HG03342 (cell line): ENCODE data around the gene FIP1L1.
"Not testable (repeated sequence)": the region's sequence is repeated elsewhere in the genome, so short reads cannot be mapped to it uniquely, and the experiment has no call there.

Experiments used
- ATAC-seq: cut with Tn5 transposase; IDR thresholded peaks from one replicate; pipeline ENCODE4 v1.9.1; 2021; ENCODE audit warnings: mild to moderate bottlenecking, moderate library complexity; ENCODE audit not compliant: unreplicated experiment

The FIP1L1 gene

DNA sequence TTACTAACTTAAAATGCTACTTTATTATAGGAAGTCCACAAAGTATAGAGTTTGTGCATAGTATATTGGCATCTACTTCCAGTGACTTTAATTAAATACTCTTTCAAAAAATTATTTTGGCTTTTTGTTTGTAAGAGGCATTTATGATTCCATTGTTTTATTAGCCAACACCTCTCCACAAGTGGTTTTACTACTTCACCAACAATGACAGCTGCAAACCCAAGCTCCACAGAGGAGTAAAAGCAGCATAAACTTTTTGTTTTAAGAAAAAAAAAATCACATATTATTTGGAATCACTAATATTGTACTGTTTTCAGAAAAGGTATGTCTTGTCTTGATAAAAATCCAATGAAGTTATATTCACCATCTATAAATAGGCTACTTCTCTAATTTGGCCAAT, 88.5 kb downstream of the FIP1L1 start:
- ATAC-seq, result no peak

DNA sequence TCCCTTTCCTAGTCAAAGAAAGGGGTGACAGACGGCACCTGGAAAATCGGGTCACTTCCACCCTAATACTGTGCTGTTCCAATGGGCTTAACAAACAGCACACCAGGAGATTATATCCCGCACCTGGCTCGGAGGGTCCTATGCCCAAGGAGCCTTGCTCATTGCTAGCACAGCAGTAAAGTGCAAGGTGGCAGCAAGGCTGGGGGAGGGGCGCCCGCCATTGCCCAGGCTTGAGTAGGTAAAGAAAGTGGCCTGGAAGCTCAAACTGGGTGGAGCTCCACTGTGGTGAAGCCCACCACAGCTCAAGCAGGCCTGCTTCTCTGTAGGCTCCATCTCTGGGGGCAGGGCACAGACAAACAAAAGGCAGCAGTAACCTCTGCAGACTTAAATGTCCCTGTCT, 89.1 kb downstream of the FIP1L1 start:
- not testable (repeated sequence) for ATAC-seq

DNA sequence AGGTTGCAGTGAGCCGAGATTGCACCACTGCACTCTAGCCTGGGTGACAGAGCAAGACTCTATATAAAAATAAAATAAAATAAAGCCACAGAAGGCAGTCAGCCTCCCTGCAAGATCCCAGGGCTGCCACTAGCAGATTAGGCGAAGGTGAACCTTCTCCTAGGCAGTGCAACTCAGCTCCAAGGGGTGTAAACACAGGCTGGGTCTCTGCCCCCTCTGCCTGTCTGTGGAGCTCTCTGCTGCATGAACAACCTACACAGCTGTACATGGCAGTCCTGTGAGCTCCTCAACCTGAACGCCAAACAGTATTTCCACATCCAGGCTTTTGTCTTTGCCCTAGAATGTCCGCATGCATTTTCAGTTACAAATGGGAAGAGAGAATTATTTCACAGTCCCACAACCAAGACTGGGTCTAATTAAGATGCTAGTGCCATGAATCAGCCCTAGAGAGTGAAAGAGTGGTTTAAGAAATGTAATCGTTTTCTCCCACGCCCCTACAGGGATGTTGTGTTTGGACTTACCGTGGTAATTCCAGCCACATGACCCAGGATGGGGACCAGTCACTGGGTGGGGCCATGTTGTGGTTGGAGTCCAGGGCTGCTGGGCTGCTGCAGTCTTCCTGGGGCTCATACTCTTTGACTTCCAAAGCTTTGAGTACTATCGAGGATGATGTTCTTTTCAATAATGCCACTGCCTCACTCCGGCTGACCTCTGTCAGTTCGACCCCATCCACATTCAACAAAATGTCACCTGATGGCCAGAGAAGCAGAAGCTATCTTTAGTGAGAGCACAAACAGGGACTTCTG, 99.0 kb downstream of the FIP1L1 start:
- no peak for ATAC-seq

DNA sequence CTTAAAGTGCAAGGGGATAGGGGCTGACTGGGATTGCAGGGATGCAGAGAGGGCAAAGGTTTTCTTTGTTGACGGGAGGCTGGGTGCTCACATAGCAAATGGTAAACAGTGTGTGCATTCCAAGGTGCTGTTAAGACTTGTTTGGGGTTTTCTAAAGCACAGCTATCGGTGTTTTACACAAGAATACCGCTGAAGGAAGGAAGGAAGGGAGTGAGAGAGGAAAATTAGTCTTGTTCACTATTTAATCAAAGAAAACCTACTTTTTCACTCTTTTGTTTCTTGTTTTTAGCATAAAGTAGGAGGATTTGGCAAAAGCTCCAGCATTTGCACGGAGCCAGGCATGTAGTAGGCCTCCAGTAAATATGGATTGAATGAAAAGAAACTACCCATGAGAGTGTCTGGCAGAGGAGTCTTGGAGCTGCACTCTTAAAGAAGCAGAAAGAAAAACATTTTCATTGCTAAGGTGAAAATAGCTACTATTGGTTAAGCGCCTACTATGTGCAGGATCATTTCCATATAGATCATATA, 99.7 kb downstream of the FIP1L1 start:
- ATAC-seq, result no peak

DNA sequence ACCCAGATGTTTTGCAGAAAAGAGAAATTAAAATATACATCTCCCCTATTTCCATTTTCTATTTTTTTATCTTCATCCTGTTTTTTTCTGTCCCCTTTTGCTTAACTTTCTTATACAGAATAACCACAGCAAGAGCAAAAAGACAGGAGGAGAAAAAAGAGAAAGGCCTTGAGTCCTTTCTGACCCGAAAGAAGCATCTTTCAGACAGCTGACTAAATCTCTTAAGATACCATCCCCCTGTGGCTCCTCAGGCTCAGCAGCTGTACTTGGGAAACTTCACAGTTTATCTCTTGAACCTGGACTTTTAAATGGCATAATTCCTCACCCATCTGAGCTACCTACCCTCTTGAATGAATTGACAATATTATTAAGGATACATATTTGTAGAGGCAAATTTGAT, 100.2 kb downstream of the FIP1L1 start:
- no peak for ATAC-seq

DNA sequence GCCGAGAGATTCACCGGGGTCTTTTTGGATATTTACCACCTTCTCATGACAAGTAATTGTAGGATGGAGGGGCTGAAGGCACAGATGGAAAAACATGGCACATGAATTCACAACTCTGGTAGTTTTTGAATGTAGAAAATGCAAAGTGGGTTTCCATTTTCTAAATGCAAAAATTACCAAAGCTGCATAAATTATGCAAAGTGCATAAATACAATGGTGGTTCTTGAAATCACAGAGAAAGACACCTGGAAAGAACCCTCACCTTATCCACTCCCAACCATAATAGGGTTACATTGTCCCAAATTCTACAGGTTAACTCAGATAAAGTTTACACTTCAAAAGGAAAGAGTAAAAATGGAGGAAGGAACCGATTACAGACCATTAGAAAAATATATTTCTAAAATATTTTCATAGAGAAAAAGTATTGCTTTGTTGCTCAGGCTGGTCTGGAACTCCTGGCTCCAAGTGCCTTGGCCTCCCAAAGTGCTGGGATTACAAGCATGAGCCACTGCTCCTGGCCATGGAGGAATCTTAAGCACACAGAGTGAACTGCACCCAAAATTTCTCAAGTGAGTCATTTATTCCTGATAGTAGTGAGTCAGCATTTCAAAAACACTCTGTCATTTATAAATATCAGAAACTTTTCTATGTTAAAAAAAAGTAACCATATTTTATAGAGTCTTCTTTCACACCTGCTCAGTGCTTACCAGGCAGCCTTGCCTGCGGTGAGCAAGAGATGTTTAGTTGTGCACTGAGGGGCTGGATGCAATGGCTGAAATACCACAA, 101.4 kb downstream of the FIP1L1 start:
- no peak for ATAC-seq

DNA sequence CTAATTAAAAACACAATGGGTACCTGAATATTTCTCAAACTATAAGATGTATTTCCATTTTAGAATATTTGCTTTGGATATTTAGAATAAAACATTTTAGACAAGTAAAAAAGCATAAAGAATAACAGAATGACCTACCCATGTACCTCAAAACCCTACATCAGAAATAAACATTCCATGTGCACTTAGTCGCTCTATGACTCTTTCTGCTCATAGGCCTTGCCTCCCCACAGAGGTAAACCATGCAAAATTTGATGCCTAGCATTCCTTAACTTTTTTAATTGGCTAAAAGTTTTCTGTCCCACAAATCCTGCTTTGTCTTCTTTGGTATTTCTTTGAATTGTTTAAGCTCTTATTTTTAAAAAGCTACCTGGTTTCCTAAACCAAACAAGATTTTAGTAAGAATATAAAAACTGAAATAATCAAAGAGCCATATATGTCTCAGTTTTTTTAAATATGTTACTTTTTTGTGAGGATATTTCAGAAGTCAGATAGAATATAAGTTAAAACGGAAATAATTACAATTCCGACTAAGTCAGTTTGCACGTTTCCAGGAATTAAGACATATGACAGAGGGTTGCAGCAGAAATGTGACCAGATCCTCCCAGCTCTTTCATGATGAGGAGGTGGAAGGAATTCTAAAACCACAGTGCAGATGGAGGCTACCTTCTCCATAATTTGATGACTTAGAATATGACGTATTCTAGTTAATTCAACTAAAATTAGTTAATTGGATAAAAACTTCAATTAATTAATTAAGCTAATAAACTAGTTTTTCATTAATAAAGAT, 102.5 kb downstream of the FIP1L1 start:
- ATAC-seq, result no peak

DNA sequence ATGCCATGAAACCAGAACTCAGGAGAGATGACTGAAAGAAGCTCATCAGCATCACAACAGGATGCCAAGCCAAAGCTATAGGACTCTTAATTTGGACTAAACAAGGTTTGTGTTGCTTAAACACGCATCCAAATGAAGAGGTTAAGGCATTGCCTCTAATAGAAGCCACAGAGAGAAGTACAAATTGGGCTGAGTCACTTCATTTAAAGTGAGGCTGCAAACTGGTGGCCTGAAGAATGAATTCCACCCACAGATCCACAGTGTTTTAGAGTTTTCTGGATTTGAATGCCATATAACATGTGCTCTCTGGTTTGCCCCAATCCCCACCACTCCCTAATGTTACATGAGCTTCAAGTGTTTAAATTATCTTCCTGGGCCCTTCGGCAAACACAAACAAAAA, 103.5 kb downstream of the FIP1L1 start:
- no peak for ATAC-seq

DNA sequence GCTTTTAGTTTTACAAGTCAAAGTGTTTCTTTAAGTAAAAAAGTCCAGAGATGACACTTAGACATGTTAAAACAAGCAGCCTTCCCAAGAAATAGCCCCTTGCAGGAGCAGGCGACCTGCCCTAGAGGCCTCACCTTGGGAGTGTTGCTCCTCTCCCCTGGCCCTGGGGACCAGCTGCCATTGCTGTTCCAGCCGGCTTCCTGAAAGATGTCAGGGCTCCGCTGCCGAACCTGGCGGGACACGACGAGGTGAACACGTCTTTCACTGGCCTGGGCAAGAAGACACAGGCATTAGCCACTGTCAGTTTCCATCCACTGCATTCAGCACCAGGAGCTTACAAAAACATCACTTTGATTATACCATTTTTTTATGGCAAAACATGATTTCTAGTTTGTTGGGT, 104.1 kb downstream of the FIP1L1 start:
- ATAC-seq, result no peak

DNA sequence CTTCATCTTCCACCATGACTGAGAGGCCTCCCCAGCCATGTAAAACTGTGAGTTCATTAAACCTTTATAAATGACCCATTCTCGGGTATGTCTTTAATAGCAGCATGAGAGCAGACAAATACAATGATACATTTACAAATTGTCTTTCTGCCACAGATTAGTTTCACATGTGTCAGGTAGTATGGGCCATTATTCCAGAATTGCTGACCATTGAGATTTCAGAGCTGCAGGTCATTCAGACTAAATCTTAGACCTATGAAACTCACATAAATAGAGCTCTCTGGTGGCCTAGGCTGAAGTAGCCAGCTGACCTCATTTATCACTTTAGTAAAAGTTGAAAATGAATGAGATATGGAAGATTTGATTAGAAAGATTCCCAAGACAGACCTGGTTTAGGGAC, 105.8 kb downstream of the FIP1L1 start:
- no peak for ATAC-seq

DNA sequence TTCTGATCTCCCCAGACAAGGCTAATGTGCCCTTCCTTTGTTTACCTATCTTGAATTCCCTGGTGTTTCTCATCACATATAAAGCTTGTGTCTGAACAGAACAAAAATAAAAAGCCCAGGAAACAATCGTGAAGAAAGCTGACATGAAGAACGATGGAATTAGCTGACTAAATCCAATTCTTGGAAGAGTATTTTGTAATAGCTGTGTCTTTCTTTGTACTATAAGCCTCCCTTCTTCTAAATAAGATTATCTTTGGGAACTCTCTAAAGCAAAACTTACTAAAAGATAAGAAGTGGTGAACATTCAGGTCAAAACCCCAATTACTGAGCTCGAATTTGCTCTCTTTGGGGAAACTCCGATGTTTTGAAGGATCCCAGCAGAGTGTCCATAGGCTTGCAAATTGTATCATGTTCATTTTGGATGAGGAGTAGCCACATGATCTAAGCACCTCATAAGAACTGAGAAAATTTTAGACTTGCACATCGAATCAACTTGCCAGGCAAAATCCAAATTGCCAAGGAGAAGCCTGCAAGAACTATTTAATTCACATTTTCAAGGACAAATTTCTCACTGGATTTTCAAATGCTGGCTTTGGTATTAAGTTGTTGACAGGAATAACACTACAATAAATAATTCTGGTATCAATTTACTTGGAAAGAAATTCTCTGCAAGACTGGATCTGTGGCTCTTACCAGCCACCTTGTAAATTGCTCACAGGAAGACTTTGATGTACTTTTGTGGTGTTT, 107.6 kb downstream of the FIP1L1 start:
- ATAC-seq, result no peak

DNA sequence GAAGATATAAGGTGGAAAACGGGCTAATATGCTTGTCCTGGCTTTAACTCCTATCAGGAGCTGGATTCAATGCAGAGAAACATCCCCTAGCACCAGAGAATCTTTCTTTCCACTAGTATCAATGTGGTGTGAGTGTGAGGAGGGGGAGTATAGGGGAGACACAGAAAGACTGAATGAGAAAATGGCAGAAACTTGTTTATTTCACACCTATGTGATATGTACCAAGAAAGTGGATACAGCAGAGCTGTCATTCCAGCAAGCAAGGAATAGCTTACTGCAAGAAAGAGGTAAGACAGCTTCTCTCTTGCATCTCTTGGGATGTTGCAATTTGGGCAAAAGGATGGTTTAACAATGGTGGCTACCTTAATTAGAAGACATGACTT, 108.2 kb downstream of the FIP1L1 start:
- no peak for ATAC-seq

DNA sequence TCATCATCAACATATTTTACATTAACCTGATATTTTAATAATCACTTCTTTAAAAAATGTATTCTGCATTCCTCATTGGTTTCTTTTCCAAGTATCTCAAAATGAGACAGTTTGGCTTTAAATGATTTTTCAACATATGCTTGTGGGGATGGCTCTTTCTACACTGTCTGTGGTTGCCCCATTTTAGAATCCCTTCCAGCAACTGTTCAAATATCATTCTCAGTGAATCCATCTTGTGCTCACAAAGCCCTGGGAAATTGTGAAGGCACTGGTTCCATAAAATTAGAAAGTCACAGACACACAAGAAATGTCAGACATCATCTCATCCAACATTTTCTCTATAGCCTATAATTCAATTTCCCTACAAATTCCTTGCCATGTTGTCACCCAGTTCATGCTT, 110.3 kb downstream of the FIP1L1 start:
- ATAC-seq, result no peak

DNA sequence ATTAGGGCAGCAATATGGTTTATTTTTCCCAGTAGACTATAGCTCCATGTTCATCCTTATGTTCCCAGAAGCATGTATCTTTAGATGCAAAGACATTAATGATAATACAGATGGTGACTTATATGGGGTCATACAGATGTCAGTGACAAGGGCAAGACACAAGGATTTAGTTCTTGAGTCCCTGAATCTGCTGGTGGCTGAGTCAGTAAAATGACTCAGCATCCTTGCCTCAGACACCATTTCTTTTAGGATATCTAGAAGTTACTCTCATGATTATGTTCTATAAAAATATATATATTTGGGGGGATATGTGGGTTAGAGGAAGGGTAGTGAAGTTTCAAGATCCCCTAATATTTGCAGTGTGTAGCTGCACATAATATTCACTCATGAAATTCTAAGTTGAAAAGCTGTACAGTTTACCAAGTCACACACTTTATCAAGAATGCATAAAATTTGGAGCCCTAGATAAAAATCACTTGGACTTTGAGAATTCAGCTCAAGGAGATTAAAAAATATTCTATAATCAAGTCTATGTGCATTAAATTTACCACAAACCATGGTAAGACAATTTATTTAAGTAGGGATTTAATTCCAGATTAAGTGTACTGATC, 111.9 kb downstream of the FIP1L1 start:
- ATAC-seq, result no peak

DNA sequence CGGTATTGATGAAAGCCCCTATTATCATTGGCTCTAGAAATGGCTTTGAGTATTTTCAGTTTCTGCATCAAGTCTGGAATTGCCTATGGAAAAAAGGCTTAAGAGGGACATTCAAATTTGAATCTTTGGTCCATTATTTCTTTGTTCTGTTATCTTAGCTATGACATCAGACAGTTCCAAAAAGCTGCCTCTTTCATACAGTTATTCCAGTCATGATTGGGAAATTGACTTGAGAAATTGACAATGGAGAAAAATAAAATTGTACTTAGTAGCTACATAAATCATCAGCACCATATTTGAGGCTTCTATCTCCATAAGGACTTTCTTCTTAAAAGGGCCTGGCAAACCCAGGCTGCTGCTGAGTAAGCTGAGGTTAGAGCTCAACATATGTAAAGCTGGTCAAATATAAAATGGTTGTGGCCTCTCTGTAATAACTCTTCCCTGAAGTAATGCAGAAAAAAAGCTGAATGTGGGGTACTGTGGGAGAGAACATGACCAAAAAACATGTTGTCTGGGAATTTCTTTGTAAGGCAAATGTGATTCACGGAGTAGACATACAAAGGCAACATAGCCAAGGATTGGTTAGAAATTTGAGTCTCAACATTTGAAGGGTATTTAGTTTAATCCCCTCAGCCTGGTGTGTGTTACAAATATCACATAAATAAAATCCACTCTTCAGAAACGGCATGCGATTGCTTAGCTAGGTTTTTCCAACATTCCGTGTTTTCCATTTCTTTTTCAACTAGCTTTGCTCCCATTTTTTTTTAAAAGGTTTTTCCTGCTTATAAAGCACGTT, 112.9 kb downstream of the FIP1L1 start:
- ATAC-seq, result no peak

DNA sequence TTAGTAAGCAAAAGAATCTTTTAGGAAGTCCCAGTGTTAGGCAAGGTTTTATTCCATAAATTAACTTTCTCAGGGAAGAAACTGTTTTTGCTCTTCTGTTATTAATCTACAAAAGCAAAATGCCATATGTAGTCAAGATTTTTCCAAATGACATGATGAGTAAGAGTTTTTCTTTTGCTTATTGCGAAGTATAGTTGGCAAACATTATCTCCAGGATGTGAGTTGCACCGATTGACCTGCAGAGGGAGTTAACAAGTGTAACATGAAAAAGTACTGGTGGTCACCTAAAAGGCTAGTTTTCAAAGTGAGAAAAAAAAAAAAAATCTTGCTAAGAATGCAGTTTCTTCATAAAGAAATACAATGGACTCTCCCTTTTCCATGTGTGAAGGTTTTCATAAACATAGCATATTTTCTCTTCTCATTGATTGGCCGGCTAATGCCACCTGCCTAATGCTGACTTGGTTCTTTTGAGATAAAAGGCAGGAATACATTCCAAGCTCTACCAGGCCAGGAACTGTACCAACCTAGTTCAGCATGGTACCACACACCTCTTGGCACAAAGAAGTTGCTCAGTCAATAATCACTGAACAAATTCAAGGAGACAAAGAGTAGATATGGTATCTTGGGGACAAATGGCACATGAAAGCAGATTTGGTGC, 113.7 kb downstream of the FIP1L1 start:
- ATAC-seq, result no peak

DNA sequence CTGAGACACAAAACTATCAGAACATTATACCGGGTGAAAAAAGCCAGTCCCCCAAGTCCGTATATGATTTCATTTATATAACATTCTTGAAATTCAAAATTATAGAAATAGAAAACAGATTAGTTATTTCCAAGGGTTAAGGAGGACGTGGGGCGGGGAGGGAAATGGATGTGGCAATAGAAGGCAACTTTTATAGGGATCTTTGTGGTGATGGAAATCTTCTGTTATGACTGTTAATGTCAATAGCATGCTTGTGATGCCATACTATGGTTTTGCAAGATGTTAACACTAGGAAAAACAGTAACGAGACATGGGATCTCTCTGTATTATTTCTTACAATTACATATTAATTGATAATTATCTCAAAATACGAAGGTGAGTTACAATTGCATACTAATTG, 117.4 kb downstream of the FIP1L1 start:
- no peak for ATAC-seq

DNA sequence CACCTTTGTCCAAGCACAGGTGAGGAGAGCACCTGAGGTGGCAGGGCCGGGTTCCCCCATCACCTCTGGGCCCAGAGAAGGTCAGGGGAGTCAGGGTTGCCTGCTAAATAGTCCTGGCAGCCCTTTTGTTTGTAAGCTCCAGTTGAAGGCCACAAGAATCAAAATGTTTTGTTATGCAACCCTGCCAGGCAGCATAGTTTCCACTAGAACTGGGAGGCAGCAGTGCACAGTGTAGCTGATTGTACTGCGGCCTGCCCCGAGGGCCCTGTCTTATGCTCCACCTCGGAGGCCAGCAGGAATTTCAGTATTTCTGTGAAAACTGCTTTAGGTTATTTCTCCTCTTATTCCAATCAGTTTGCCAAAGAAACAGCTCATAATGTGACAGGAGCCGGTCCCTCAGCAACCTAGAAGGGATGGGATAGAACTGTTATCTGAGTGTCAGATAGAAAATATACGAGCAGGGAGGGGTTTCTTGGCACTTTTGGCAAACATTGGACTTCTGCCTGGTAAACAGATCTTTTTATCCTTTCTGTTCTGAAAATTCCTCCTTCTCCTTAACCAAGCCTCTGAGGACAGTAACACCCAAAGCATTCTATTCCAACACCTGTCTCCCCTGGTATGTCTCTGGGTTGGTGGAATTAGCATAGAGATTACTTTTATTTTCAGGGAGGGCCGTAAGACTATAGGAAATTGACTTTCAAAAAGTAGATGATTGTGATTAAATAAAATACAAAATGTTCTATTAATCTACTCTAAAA, 120.2 kb downstream of the FIP1L1 start:
- ATAC-seq, result no peak
